ENCODE data around the gene RNF31.

Gene RNF31

GRCh38 chr14:24182110-24182882 is 35.0 kb downstream of the RNF31 start:
- no peak for DNase-seq (ENCODE audit: low spot score)

GRCh38 chr14:24183014-24183481 is 35.8 kb downstream of the RNF31 start:
- DNase-seq (ENCODE audit: low spot score), result no peak

- no peak for DNase-seq (ENCODE audit: low spot score)
Observed at GRCh38 chr14:24184104-24184970, 37.0 kb downstream of the RNF31 start.

- DNase-seq (ENCODE audit: low spot score), result no peak
Observed at GRCh38 chr14:24185026-24185425, 37.7 kb downstream of the RNF31 start.

- no peak for DNase-seq (ENCODE audit: low spot score)
Observed at GRCh38 chr14:24185741-24186140, 38.4 kb downstream of the RNF31 start.

GRCh38 chr14:24186831-24187538 is 39.7 kb downstream of the RNF31 start:
- no peak for DNase-seq (ENCODE audit: low spot score)

- no peak for DNase-seq (ENCODE audit: low spot score)
Observed at GRCh38 chr14:24187539-24187915, 40.2 kb downstream of the RNF31 start.

GRCh38 chr14:24188251-24189058 is 41.2 kb downstream of the RNF31 start, which contains the start of gene IPO4:
TSS of gene IPO4 (minus strand) at chr14:24188816. CDS start at chr14:24188787, 29 bp downstream.
- peak; percentile 96 for DNase-seq (ENCODE audit: low spot score)

- DNase-seq (ENCODE audit: low spot score), result no peak
Observed at GRCh38 chr14:24189059-24189375, 41.7 kb downstream of the RNF31 start.

- DNase-seq (ENCODE audit: low spot score), result no peak
Observed at GRCh38 chr14:24189460-24189859, 42.2 kb downstream of the RNF31 start.

GRCh38 chr14:24190416-24190815 is 43.1 kb downstream of the RNF31 start:
- no peak for DNase-seq (ENCODE audit: low spot score)

GRCh38 chr14:24192933-24193332 is 45.6 kb downstream of the RNF31 start:
- DNase-seq (ENCODE audit: low spot score), result no peak

- no peak for DNase-seq (ENCODE audit: low spot score)
Observed at GRCh38 chr14:24194186-24194872, 47.0 kb downstream of the RNF31 start.

- DNase-seq (ENCODE audit: low spot score), result no peak
Observed at GRCh38 chr14:24194873-24195185, 47.5 kb downstream of the RNF31 start.

GRCh38 chr14:24195186-24196070 is 48.1 kb downstream of the RNF31 start, which contains the start of gene TM9SF1:
TSS of gene TM9SF1 (minus strand) at chr14:24195441. CDS start at chr14:24195019, 422 bp downstream.
- DNase-seq (ENCODE audit: low spot score), result peak; percentile 90

- DNase-seq (ENCODE audit: low spot score), result no peak
Observed at GRCh38 chr14:24196071-24197055, 49.1 kb downstream of the RNF31 start.

- no peak for DNase-seq (ENCODE audit: low spot score)
Observed at GRCh38 chr14:24197056-24197450, 49.8 kb downstream of the RNF31 start.

- DNase-seq (ENCODE audit: low spot score), result no peak
Observed at GRCh38 chr14:24198814-24199524, 51.7 kb downstream of the RNF31 start.
